ENCODE measurements around the gene ABCA2.

DNA sequence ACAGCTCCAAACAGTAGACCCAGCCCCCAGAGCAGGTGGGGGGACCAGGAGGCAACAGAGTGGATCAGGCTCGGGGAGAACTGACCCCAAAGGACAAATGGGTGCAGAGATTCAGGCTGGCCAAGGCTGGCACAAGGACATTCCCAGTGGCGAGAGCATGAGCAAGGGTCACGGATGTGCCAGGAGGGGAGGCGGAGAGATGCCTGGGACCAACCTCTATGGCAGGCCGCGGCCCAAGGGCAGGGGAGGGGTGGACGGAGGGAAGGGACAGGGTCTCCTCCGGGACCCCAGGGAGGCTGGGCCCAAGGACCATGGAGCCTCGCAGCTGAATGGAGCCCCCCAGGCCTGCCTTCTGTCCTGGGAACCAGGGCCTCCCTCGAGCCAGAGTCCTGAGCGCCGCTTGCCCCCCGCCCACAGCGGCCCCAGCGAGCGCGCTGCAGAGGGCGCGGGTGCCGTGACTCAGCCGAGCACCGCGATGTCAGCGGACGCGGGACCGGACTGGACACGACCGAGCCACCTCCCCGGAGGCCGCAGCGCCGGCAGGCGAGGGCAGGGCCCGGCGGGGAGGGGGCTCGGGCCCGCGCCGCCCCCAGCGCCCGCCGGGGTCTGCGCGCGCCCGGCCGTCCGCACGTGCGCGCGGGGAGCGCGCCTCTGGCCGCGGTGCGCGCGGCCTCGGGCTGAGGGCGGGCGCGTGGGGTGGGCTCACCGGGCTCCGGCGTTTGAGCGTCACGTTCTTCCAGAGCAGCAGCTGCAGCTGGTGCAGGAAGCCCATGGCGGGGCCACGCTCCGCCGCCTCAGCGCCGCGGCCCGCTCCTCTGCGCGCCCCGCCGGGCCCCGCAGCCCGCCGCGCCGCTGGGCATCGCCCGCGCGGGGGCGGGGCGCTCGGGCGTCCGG is at the start of gene ABCA2:
- TF ChIP-seq NRF1 (conservative IDR thresholded peaks at IDR 0.05 in 1 of 2, IDR thresholded peaks at IDR 0.05 in 1 of 2), result no peak
- no peak for TF ChIP-seq NR2F6 (CRISPR knock-in tag; IDR thresholded peaks at IDR 0.05)
- TF ChIP-seq, protein P1, sequence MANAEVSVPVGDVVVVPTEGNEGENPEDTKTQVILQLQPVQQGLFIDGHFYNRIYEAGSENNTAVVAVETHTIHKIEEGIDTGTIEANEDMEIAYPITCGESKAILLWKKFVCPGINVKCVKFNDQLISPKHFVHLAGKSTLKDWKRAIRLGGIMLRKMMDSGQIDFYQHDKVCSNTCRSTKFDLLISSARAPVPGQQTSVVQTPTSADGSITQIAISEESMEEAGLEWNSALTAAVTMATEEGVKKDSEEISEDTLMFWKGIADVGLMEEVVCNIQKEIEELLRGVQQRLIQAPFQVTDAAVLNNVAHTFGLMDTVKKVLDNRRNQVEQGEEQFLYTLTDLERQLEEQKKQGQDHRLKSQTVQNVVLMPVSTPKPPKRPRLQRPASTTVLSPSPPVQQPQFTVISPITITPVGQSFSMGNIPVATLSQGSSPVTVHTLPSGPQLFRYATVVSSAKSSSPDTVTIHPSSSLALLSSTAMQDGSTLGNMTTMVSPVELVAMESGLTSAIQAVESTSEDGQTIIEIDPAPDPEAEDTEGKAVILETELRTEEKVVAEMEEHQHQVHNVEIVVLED (CRISPR knock-in tag; IDR thresholded peaks at IDR 0.05), result no peak
